IPS-18c (cell line): ENCODE data around the gene RB1.
"Not testable (repeated sequence)": the region's sequence is repeated elsewhere in the genome, so short reads cannot be mapped to it uniquely, and the experiment has no call there.

ENCODE experiments used
- H3K4me3 ChIP-seq: 2 replicates; pipeline ENCODE4 v1.7.0; 2013; ENCODE audit warnings: low read depth, mild to moderate bottlenecking, low read length, moderate library complexity; ENCODE audit not compliant: insufficient read depth
- H3K9me3 ChIP-seq: one replicate; pipeline ENCODE4 v1.6.1; 2013; ENCODE audit warnings: mild to moderate bottlenecking, low read length, moderate library complexity; ENCODE audit not compliant: control insufficient read depth, insufficient read depth

The RB1 gene

GRCh38 chr13:48451196-48451595 is 147.6 kb downstream of the RB1 start:
- H3K4me3 ChIP-seq, H3K9me3 ChIP-seq: not testable (repeated sequence)

DNA sequence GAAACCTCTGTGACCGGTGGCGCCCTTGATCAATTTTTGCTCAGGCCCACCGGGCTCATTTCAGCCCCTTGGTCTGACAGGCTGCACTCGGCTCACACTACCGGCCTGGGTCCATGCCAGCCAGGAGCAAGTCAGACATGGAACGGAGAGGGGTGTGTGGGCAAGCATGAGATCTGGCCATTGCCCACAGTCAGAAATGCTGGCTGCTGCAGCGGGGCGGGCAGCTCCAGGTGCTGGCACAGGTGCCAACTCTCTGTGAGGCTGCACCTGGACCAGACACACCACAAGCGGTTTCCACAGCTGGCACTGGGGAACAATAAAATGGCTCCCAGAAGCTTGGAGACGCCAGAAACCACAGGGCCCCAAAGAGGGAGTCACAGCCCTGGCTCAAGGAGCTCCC is 153.0 kb downstream of the RB1 start:
- Histone ChIP-seq H3K9me3 (no peaks in the 10 kb centered on the region), H3K4me3 (no peak overlapping the region)

- Histone ChIP-seq H3K9me3 (no peaks in the 10 kb centered on the region), H3K4me3 (no peak overlapping the region)
Observed at GRCh38 chr13:48457578-48458242, 154.2 kb downstream of the RB1 start.

DNA sequence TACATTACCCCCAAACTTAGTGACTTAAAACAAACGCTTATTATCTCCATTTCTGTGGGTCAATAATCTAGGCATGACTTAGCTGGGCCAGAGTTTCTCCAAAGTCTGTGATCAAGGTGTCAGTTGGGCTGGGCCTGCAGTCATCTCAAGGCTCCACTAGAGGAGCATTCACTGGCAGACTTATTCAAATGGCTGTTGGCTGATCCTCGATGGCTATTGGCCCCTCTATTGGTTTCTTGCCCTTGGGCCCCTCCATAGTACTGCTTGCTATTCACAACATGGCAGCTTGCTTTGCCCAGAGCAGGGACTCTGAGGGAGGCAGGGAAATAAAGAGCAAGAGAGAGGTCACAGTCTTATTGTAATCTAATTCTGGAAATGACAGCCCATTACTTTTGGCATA is 171.7 kb downstream of the RB1 start:
- H3K4me3 ChIP-seq, result no peak overlapping the region
- no peaks in the 10 kb centered on the region for H3K9me3 ChIP-seq

- Histone ChIP-seq H3K9me3 (no peaks in the 10 kb centered on the region), H3K4me3 (no peak overlapping the region)
Observed at GRCh38 chr13:48476215-48476614, 172.7 kb downstream of the RB1 start.

- H3K9me3 ChIP-seq, result no peaks in the 10 kb centered on the region
- no peak overlapping the region for H3K4me3 ChIP-seq
Observed at GRCh38 chr13:48476686-48477085, 173.1 kb downstream of the RB1 start.

GRCh38 chr13:48477191-48477855 is 173.8 kb downstream of the RB1 start:
- no peaks in the 10 kb centered on the region for H3K9me3 ChIP-seq
- no peak overlapping the region for H3K4me3 ChIP-seq

DNA sequence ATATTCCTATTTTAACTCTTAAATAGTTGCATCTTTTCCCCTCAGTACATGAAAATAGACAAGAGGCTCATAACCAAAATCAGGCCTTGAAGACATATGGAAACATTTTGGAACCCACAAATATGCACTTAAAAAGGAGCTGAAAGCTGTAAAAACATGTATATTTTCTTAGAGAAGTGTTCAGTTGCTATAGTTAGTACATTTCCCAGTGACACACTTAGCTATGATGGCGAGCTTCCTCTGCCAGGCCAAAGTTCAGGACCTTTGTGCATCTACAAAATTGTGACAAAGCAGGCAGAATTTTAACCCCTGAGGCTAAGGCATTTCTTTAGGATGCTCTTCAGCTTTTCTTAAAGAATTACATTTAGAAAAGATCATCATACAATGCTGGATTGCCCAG is 174.8 kb downstream of the RB1 start:
- H3K4me3 ChIP-seq, result no peak overlapping the region
- H3K9me3 ChIP-seq, result no peaks in the 10 kb centered on the region

DNA sequence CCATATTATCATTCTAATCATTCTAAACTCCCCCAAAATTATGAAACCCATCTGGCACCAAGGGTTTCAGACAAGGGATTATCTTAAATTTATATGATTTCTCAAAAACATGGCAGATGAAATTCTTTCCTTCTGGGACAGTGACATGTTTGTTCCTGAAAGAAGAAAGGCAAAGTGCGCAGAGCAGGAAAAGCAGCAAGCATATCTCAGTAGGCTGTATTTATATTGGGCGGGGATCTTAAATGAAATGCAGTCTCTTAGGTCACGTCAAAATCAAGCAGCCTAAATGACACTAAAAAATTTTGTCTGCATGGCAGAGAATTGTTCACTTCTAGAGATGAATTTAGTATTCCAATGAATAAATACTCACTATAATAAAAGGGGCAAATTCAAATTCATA is 180.0 kb downstream of the RB1 start:
- no peak overlapping the region for H3K4me3 ChIP-seq
- H3K9me3 ChIP-seq, result no peaks in the 10 kb centered on the region

GRCh38 chr13:48485432-48485831 is 181.9 kb downstream of the RB1 start:
- Histone ChIP-seq H3K9me3 (no peaks in the 10 kb centered on the region), H3K4me3 (no peak overlapping the region)

GRCh38 chr13:48486362-48486761 is 182.8 kb downstream of the RB1 start:
- no peak overlapping the region for H3K4me3 ChIP-seq

GRCh38 chr13:48486836-48487235 is 183.3 kb downstream of the RB1 start:
- Histone ChIP-seq H3K4me3 (no peak overlapping the region), H3K9me3 (no peaks in the 10 kb centered on the region)

More at GRCh38 chr13:48486362-48486761, 182.8 kb downstream of the RB1 start:
- no peaks in the 10 kb centered on the region for H3K9me3 ChIP-seq

- H3K9me3 ChIP-seq, result no peaks in the 10 kb centered on the region
Observed at GRCh38 chr13:48487968-48488367, 184.4 kb downstream of the RB1 start.

DNA sequence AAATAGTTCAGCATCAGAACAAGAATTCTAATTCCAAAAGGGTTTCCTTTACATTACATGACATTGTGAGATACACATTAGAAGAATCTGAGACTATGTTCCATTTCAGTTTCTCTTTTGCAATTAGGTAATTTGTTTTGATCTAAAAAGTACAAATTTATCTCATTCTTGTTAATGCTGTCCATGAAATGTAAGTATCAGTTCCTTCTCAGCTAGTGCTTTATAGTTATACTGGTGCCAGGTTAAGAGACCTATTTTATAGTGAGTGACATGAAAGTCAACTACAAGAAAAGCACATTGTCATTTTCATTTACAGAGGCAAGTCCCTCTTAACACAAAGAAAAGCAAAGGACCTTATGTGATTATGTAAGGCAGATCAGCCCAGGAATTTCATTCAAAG is 185.4 kb downstream of the RB1 start:
- Histone ChIP-seq H3K4me3 (no peak overlapping the region), H3K9me3 (no peaks in the 10 kb centered on the region)

More at GRCh38 chr13:48487968-48488367, 184.4 kb downstream of the RB1 start:
- H3K4me3 ChIP-seq, result no peak overlapping the region

DNA sequence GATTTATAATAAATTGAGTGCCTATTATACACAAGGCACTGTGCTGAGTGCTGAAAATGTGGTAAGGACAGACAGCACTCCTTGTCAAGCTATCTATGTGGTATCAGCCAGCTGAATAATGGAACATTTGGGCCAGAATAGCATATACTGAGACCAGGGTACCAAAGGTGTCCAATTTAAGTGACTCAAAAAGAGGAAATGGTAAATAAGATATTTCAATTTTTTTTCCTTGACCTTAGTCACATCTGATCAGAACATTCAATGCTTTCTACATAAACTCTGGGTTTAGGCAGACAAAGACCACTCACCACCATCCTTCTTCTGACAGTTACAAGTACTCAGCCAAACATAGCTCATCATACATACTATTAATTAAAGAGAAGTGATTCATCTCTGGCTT is 186.1 kb downstream of the RB1 start:
- H3K4me3 ChIP-seq, result no peak overlapping the region
- no peaks in the 10 kb centered on the region for H3K9me3 ChIP-seq

DNA sequence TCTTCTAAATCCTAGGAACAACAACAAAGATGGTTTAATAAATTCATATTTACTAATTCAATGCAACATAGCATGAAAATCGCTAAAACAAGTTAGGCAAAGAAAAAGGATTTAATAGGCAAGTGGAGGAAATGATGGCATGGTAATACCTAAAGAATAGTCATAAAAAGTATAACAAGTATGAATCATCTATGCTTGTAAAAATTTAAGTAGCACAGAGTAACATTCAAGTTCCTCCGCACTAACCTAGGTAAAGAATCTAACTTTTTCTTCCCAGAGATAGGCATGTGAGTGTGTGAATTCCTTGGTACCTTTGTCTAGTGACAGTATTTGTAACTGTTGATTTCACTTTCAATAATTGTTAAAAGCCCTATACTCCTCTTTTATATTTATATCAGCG is 186.7 kb downstream of the RB1 start:
- no peak overlapping the region for H3K4me3 ChIP-seq

GRCh38 chr13:48491423-48492095 is 188.0 kb downstream of the RB1 start:
- Histone ChIP-seq H3K4me3 (no peak overlapping the region), H3K9me3 (no peaks in the 10 kb centered on the region)

More for the DNA sequence above, 186.7 kb downstream of the RB1 start:
- no peaks in the 10 kb centered on the region for H3K9me3 ChIP-seq

DNA sequence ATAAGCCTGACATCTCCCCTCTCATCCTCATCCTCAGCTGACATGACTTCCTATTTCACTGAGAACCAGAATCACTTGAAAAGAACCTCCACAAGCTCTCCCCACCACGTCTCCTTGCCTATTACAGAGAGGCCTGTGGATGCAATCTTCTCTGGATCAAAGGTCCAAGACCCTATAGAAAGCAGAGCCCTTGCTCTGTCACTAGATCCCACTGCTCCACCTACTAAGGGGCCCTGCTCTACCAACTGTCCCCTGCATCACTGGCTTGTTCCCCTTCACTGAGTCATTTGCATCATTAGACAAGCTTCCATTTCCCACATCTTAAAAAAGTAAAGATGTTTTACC is 188.5 kb downstream of the RB1 start:
- Histone ChIP-seq H3K4me3 (no peak overlapping the region), H3K9me3 (no peaks in the 10 kb centered on the region)
